Measurements from ENCODE around the gene STK17B. TPM values are rescaled to one million over a fixed set of nuclear protein-coding genes. Genes with fewer than 3 reads are reported as not detected.

STK17B gene
- total and polyA plus RNA-seq, 2 donors (not counting 1 experiment from before 2014, with no cell fraction given), result 39.0 to 43.1 TPM

- DNase-seq (ENCODE audit: low read depth in 2 of 2), result peak in 1 of 2 donors; percentile 41
- Histone ChIP-seq H3K79me2 (ENCODE audit: control insufficient read depth, insufficient read depth, low read length) (no peaks in the 10 kb centered on the region), H4K20me1 (ENCODE audit: control insufficient read depth, extremely low read depth, insufficient read depth, low read length) (no peaks in the 10 kb centered on the region), H2AFZ (ENCODE audit: low read length) (no peak overlapping the region), H3K27me3 (ENCODE audit: control insufficient read depth, insufficient read depth, low read length) (no peaks in the 10 kb centered on the region), H3K9ac (ENCODE audit: insufficient read depth, low read length) (no peak overlapping the region), H3K4me1 (ENCODE audit: control insufficient read depth, extremely low read depth, insufficient read depth, low read length) (peaks cover 2% of the 10 kb centered on the region), H3K4me2 (ENCODE audit: extremely low read depth, insufficient read depth, low read length) (no peak overlapping the region), H3K36me3 (ENCODE audit: control insufficient read depth, insufficient read depth, low read length) (no peaks in the 10 kb centered on the region), H3K4me3 (replicated peaks in 1 of 4; ENCODE audit: control extremely low read depth in 1 of 4, insufficient read depth in 1 of 4, low read depth in 3 of 4, low read length in 4 of 4) (no peak overlapping the region), H3K27ac (ENCODE audit: insufficient read depth, low read length) (no peak overlapping the region), H3K9me3 (ENCODE audit: control insufficient read depth, insufficient read depth, low read depth, low read length) (no peaks in the 10 kb centered on the region)
- TF ChIP-seq CTCF (conservative IDR thresholded peaks at IDR 0.05 in 1 of 2, IDR thresholded peaks at IDR 0.05 in 1 of 2; ENCODE audit: low read depth in 1 of 2, low read length in 2 of 2) (no peak), EZH2 (IDR thresholded peaks at IDR 0.05; ENCODE audit: low read length, missing control alignments) (no peak)
Measured at GRCh38 chr2:196117214-196117705, 54.1 kb downstream of the STK17B start.

- H3K27me3 ChIP-seq (ENCODE audit: control insufficient read depth, insufficient read depth, low read length), result no peaks in the 10 kb centered on the region
- H3K9me3 ChIP-seq (ENCODE audit: control insufficient read depth, insufficient read depth, low read depth, low read length), result no peaks in the 10 kb centered on the region
- peak overlapping the region; percentile 66 for H3K4me2 ChIP-seq (ENCODE audit: extremely low read depth, insufficient read depth, low read length)
- no peaks in the 10 kb centered on the region for H3K36me3 ChIP-seq (ENCODE audit: control insufficient read depth, insufficient read depth, low read length)
- peaks cover 2% of the 10 kb centered on the region for H3K4me1 ChIP-seq (ENCODE audit: control insufficient read depth, extremely low read depth, insufficient read depth, low read length)
- peak overlapping the region; percentile 56 for H2AFZ ChIP-seq (ENCODE audit: low read length)
- H3K27ac ChIP-seq (ENCODE audit: insufficient read depth, low read length), result peak overlapping the region; percentile 56
- H4K20me1 ChIP-seq (ENCODE audit: control insufficient read depth, extremely low read depth, insufficient read depth, low read length), result no peaks in the 10 kb centered on the region
- DNase-seq (ENCODE audit: low read depth in 2 of 2), result peak; percentile 72 to 89
- TF ChIP-seq EZH2 (IDR thresholded peaks at IDR 0.05; ENCODE audit: low read length, missing control alignments) (no peak), CTCF (conservative IDR thresholded peaks at IDR 0.05 in 1 of 2, IDR thresholded peaks at IDR 0.05 in 1 of 2; ENCODE audit: low read depth in 1 of 2, low read length in 2 of 2) (no peak)
- no peak overlapping the region for H3K9ac ChIP-seq (ENCODE audit: insufficient read depth, low read length)
- no peaks in the 10 kb centered on the region for H3K79me2 ChIP-seq (ENCODE audit: control insufficient read depth, insufficient read depth, low read length)
- no peak overlapping the region for H3K4me3 ChIP-seq (replicated peaks in 1 of 4; ENCODE audit: control extremely low read depth in 1 of 4, insufficient read depth in 1 of 4, low read depth in 3 of 4, low read length in 4 of 4)
Measured at GRCh38 chr2:196113061-196113974, 58.1 kb downstream of the STK17B start.

- Histone ChIP-seq H3K36me3 (ENCODE audit: control insufficient read depth, insufficient read depth, low read length) (no peaks in the 10 kb centered on the region), H3K9ac (ENCODE audit: insufficient read depth, low read length) (no peak overlapping the region), H3K4me2 (ENCODE audit: extremely low read depth, insufficient read depth, low read length) (no peak overlapping the region), H3K79me2 (ENCODE audit: control insufficient read depth, insufficient read depth, low read length) (no peaks in the 10 kb centered on the region), H3K4me1 (ENCODE audit: control insufficient read depth, extremely low read depth, insufficient read depth, low read length) (peaks cover 2% of the 10 kb centered on the region), H2AFZ (ENCODE audit: low read length) (no peak overlapping the region), H3K27me3 (ENCODE audit: control insufficient read depth, insufficient read depth, low read length) (no peaks in the 10 kb centered on the region), H3K9me3 (ENCODE audit: control insufficient read depth, insufficient read depth, low read depth, low read length) (no peaks in the 10 kb centered on the region), H4K20me1 (ENCODE audit: control insufficient read depth, extremely low read depth, insufficient read depth, low read length) (no peaks in the 10 kb centered on the region), H3K4me3 (replicated peaks in 1 of 4; ENCODE audit: control extremely low read depth in 1 of 4, insufficient read depth in 1 of 4, low read depth in 3 of 4, low read length in 4 of 4) (no peak overlapping the region), H3K27ac (ENCODE audit: insufficient read depth, low read length) (peak overlapping the region; percentile 56)
- no peak for TF ChIP-seq EZH2 (IDR thresholded peaks at IDR 0.05; ENCODE audit: low read length, missing control alignments)
- DNase-seq (ENCODE audit: low read depth in 2 of 2), result peak; percentile 70 to 90
Measured at GRCh38 chr2:196112418-196113034, 58.9 kb downstream of the STK17B start.

Data from fibroblast of lung (primary cell).